K562 (cell line): ENCODE results near the gene AK4. TPM values are rescaled to one million over a fixed set of nuclear protein-coding genes. Genes with fewer than 3 reads are reported as not detected.
A peak's percentile ranks its signal among the peaks of the same experiment; 100 is the strongest.

Experiments used
- CHCHD3 ChIP-seq: fragments of 250-450 bp; sonication (Bioruptor Pico); IDR thresholded peaks from 2 replicates; pipeline ENCODE4 v2.1.2; 2022; ENCODE audit warnings: mild to moderate bottlenecking
- CHD1 ChIP-seq: fragments of 200-600 bp; sonication (generic); IDR thresholded peaks from one replicate; pipeline ENCODE4 v1.6.1; 2012; ENCODE audit warnings: mild to moderate bottlenecking, moderate library complexity, low read length, inconsistent platforms
- COPS2 ChIP-seq: fragments of 450-650 bp; conservative IDR thresholded peaks from 2 replicates; pipeline ENCODE4 v1.6.1; 2016; ENCODE audit warnings: mild to moderate bottlenecking, moderate library complexity
- EP400 ChIP-seq: fragments of 450-650 bp; IDR thresholded peaks from 2 replicates; pipeline ENCODE4 v1.6.1; 2017; ENCODE audit warnings: antibody characterized with exemption, mild to moderate bottlenecking, moderate library complexity
- FOXA1 ChIP-seq: fragments of 450-650 bp; IDR thresholded peaks from 2 replicates; pipeline ENCODE4 v1.6.1; 2016; ENCODE audit warnings: mild to moderate bottlenecking, borderline replicate concordance
- FOXK2 ChIP-seq, 2 experiments: fragments of 450-650 bp; IDR thresholded peaks in 1 of 2; conservative IDR thresholded peaks in 1 of 2; 2 replicates each; pipeline ENCODE4 v1.6.1; 2016; ENCODE audit warnings: low read depth in 2 of 2, mild to moderate bottlenecking in 1 of 2
- GATA2 ChIP-seq: sonication (generic); formaldehyde crosslinking; IDR thresholded peaks from 2 replicates; pipeline ENCODE4 v1.4.0; 2020; ENCODE audit warnings: mild to moderate bottlenecking, missing genetic modification reagents
- HDAC1 ChIP-seq, 2 experiments: fragments of 450-650 bp; IDR thresholded peaks; 2 replicates each; pipeline ENCODE4 v1.6.1; 2016 to 2017; ENCODE audit warnings: inconsistent platforms in 1 of 2, mild to moderate bottlenecking in 1 of 2, moderate library complexity in 1 of 2
- PHF20 ChIP-seq: fragments of 450-650 bp; IDR thresholded peaks from 2 replicates; pipeline ENCODE4 v1.6.1; 2018; ENCODE audit not compliant: partially characterized antibody
- POLR2H ChIP-seq: IDR thresholded peaks from 2 replicates; pipeline ENCODE4 v1.6.1; 2016; ENCODE audit warnings: missing genetic modification characterization, low read depth, mild to moderate bottlenecking, control low read depth, missing compliant biosample characterization, moderate library complexity
- RFX1 ChIP-seq: fragments of 450-650 bp; IDR thresholded peaks from 2 replicates; pipeline ENCODE4 v1.6.1; 2016; ENCODE audit warnings: mild to moderate bottlenecking, moderate library complexity
- TAL1 ChIP-seq: fragments of 450-650 bp; IDR thresholded peaks from 2 replicates; pipeline ENCODE4 v1.6.1; 2016; ENCODE audit warnings: mild to moderate bottlenecking
- WHSC1 ChIP-seq: IDR thresholded peaks from one replicate; pipeline ENCODE4 v1.6.1; 2012; ENCODE audit warnings: low read length, control low read depth, inconsistent platforms
- ZBTB7A ChIP-seq: IDR thresholded peaks from 2 replicates; pipeline ENCODE4 v1.6.1; 2011; ENCODE audit warnings: low read depth, mild to moderate bottlenecking, low read length, moderate library complexity, borderline replicate concordance; ENCODE audit not compliant: control insufficient read depth
- ZNF263 ChIP-seq: sonication (generic); formaldehyde crosslinking; IDR thresholded peaks from 2 replicates; pipeline ENCODE4 v1.8.0; 2022; ENCODE audit warnings: mild to moderate bottlenecking, missing genetic modification reagents, borderline replicate concordance
- ZNF583 ChIP-seq: fragments of 250-450 bp; sonication (Bioruptor Pico); IDR thresholded peaks from 2 replicates; pipeline ENCODE4 v1.4.0; 2020
- ZNF717 ChIP-seq: fragments of 250-450 bp; sonication (Bioruptor Pico); IDR thresholded peaks from 2 replicates; pipeline ENCODE4 v1.5.0; 2021
- polyA plus RNA-seq, 8 experiments: library from polyadenylated mRNA; depleted of rRNA in 4 of 8; stranded (reverse) in 5 of 8; unstranded in 3 of 8; fragments of >200 nt; fragmentation: Nextera tagmentation in 2 of 8; fragmentation: Illumina TruSeq in 1 of 8; extraction: Ambion mirVana in 2 of 8; extraction: Trizol in 1 of 8; gene quantifications; 2 replicates each; pipeline versions ENCODE4 v1.2.1 to v1.2.3, GENCODE V29; 2011 to 2014; ENCODE audit warnings: inconsistent platforms in 1 of 8, missing spikeins in 1 of 8
- total RNA-seq, 7 experiments: library from RNA; depleted of rRNA in 6 of 7; stranded (reverse); fragments of >200 nt in 6 of 7; fragmentation: Illumina TruSeq in 2 of 7; extraction: Trizol in 2 of 7; gene quantifications; 2 replicates each; pipeline versions ENCODE4 v1.2.1 to v1.2.3, GENCODE V29; 2011 to 2021; ENCODE audit warnings: low replicate concordance in 1 of 7
- TF ChIP-seq, protein P1 (sequence below): fragments of 250-450 bp; sonication (Bioruptor Pico); IDR thresholded peaks from 2 replicates; pipeline ENCODE4 v1.8.0; 2022; ENCODE audit warnings: inconsistent platforms
- TF ChIP-seq, protein P2 (sequence below), 2 experiments: fragments of 450-650 bp in 1 of 2; sonication (generic) in 1 of 2; formaldehyde crosslinking in 1 of 2; IDR thresholded peaks in 1 of 2; conservative IDR thresholded peaks in 1 of 2; 2 replicates each; pipeline versions ENCODE4 v1.6.1 to v1.8.1; 2016 to 2023; ENCODE audit warnings: mild to moderate bottlenecking in 2 of 2, moderate library complexity in 2 of 2, inconsistent platforms in 1 of 2, missing genetic modification reagents in 1 of 2

Gene AK4
- total and polyA plus RNA-seq, 9 of the 15 experiments (the other 6 are each of a cell fraction or from before 2014, with no cell fraction given): 10.4 to 96.6 (median 21.5) TPM

DNA sequence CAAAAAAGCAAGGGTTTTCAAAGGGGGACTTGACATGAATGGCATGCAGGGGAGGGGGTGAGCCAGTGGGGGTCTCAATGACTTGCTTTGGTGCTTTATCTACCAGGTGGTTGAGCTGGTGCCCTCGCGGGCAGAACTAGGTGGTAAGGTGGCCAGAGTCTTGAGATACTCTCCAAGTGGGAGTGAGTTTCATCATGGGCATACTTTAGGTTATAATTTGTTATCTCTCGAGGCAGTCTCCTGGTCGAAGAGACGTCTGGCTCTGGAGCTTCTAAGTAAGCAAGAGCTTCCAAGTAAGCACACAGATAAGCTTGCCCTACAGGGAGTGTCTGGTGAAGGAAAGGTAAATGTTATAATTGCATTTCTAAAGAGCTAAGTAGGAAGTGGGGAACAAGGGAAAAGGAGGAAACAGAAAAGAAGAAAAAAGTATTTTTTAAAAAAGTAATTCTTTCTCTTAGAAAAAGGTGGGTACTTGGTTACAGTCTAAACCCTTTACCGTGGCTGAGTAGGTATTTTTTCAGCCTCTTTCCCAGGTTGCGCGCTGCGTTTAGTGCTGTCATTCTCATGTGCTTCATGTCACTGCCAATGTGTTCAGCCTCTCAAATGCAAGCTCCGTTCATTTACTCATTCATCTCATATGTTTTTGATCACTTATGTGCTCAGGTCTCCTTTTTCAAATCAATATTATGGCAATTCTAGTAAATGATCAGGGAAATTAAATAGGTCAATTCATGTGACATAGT lies 129.8 kb downstream of the AK4 start (continued):
- TF ChIP-seq, protein P1, sequence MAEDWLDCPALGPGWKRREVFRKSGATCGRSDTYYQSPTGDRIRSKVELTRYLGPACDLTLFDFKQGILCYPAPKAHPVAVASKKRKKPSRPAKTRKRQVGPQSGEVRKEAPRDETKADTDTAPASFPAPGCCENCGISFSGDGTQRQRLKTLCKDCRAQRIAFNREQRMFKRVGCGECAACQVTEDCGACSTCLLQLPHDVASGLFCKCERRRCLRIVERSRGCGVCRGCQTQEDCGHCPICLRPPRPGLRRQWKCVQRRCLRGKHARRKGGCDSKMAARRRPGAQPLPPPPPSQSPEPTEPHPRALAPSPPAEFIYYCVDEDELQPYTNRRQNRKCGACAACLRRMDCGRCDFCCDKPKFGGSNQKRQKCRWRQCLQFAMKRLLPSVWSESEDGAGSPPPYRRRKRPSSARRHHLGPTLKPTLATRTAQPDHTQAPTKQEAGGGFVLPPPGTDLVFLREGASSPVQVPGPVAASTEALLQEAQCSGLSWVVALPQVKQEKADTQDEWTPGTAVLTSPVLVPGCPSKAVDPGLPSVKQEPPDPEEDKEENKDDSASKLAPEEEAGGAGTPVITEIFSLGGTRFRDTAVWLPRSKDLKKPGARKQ (CRISPR knock-in tag): no peak
- TF ChIP-seq PHF20 (no peak), CHD1 (no peak), FOXK2 (conservative IDR thresholded peaks at IDR 0.05 in 1 of 2, IDR thresholded peaks at IDR 0.05 in 1 of 2; ENCODE audit: low read depth in 2 of 2) (0 out of 4 replicates have a peak, but pooled peaks of 1 of the 2 experiments have one; percentile 39), FOXA1 (peak; percentile 45; the same call in 1 of the 2 replicates), CHCHD3 (CRISPR knock-in tag) (no peak), TAL1 (peak; percentile 83), ZNF263 (CRISPR knock-in tag) (no peak), COPS2 (no peak), ZNF583 (0 out of 2 replicates have a peak, but pooled peaks have one; percentile 39), WHSC1 (no peak), GATA2 (peak; percentile 71), EP400 (peak; percentile 43; the same call in 1 of the 2 replicates), POLR2H (no peak), ZBTB7A (peak; percentile 69), RFX1 (no peak), HDAC1 (IDR thresholded peaks at IDR 0.05) (peak in 1 of 2 experiments; percentile 63; a peak in 1 of 4 replicates), ZNF717 (CRISPR knock-in tag) (no peak)
- TF ChIP-seq, protein P2, sequence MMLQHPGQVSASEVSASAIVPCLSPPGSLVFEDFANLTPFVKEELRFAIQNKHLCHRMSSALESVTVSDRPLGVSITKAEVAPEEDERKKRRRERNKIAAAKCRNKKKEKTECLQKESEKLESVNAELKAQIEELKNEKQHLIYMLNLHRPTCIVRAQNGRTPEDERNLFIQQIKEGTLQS (IDR thresholded peaks at IDR 0.05): peak; percentile 71; the same call in 1 of the 2 replicates
- TF ChIP-seq, protein P2 (CRISPR knock-in tag; conservative IDR thresholded peaks at IDR 0.05): no peak
